ENCODE data around the gene BRINP1. TPM values are rescaled to one million over a fixed set of nuclear protein-coding genes. Genes with fewer than 3 reads are reported as not detected.

The BRINP1 gene
- total and polyA plus RNA-seq, 10 of the 15 experiments (the other 5 are each of a cell fraction or from before 2014, with no cell fraction given), result not detected

DNA sequence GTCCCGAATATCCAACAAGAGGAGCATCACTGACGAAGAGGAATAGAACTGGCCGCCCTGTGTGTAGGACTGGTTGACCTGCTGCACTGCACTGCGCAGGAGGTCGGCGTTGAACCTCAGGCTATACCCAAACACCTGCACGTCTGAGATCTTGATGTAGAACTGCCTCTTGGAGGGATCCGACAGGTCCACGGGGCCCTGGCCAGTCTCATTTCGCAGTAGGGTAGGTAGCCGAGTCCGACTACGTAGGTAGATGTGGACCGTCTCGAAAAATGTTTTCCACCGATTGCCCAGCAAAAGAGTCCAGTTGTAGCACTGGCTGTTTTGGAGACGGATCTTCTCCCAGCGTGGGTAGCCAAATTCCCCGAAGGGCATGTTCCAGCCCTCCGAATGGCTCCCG lies 202.0 kb downstream of the BRINP1 start:
- 58% methylated on average over 21 of the region's 21 CpGs for WGBS (ENCODE audit: insufficient coverage, insufficient replicate concordance, low lambda C conversion rate, missing lambda C conversion rate)
- no peaks in the 10 kb centered on the region for H3K9me3 ChIP-seq (replicated peaks; ENCODE audit: control insufficient read depth, insufficient read depth, low read length)
- no peak overlapping the region for H3K27ac ChIP-seq (ENCODE audit: control insufficient read depth, insufficient read depth)
- H3K4me2 ChIP-seq (ENCODE audit: control insufficient read depth, insufficient read depth), result no peak overlapping the region
- in situ Hi-C loops (cut with MboI), result no loop called here
- intact Hi-C loops (cut with micrococcal nuclease; ENCODE audit: unreplicated experiment), result no loop called here
- no peaks in the 10 kb centered on the region for H4K20me1 ChIP-seq (ENCODE audit: control insufficient read depth, insufficient read depth)
- BruUV-seq (replicated peaks), result no TSS peak
- H3K27me3 ChIP-seq (replicated peaks in 1 of 2; ENCODE audit: control insufficient read depth in 2 of 2, insufficient read depth in 2 of 2, low read length in 1 of 2), result no peaks in the 10 kb centered on the region
- ChIA-PET SMC1A (ENCODE audit: uncharacterized antibody, unreplicated experiment) (no interaction called here), RAD21 (ENCODE audit: unreplicated experiment) (no interaction called here), CTCF (no interaction called here), POLR2A (no interaction called here)
- no peaks in the 10 kb centered on the region for H3K36me3 ChIP-seq (ENCODE audit: control insufficient read depth in 2 of 2, insufficient read depth in 2 of 2, low read length in 1 of 2)
- H3K4me1 ChIP-seq (ENCODE audit: control insufficient read depth, insufficient read depth, low read length), result no peaks in the 10 kb centered on the region
- H2AFZ ChIP-seq (ENCODE audit: control insufficient read depth, low read depth, low read length), result no peak overlapping the region
- H3K9ac ChIP-seq (ENCODE audit: control insufficient read depth, insufficient read depth, low read length), result no peak overlapping the region
- H3K79me2 ChIP-seq (ENCODE audit: control insufficient read depth, insufficient read depth, low read length), result no peaks in the 10 kb centered on the region
- FAIRE-seq, result no peak
- DNase-seq (ENCODE audit: low read depth, low spot score), result no peak
- ATAC-seq, result no peak
- H3K4me3 ChIP-seq, result no peak overlapping the region
- TF ChIP-seq MEF2A (IDR thresholded peaks at IDR 0.05; ENCODE audit: insufficient read depth, low read depth, low read length) (no peak), NFYB (IDR thresholded peaks at IDR 0.05; ENCODE audit: insufficient read depth, low read depth, low read length) (no peak), SIX5 (IDR thresholded peaks at IDR 0.05; ENCODE audit: low read depth, low read length, severe bottlenecking) (no peak), FOXK2 (IDR thresholded peaks at IDR 0.05) (no peak), SIN3A (IDR thresholded peaks at IDR 0.05; ENCODE audit: low read depth, low read length) (no peak), NR2F1 (conservative IDR thresholded peaks at IDR 0.05) (no peak), ZNF274 (IDR thresholded peaks at IDR 0.05; ENCODE audit: insufficient read depth, insufficient read length) (no peak)
- TF ChIP-seq, protein P1, sequence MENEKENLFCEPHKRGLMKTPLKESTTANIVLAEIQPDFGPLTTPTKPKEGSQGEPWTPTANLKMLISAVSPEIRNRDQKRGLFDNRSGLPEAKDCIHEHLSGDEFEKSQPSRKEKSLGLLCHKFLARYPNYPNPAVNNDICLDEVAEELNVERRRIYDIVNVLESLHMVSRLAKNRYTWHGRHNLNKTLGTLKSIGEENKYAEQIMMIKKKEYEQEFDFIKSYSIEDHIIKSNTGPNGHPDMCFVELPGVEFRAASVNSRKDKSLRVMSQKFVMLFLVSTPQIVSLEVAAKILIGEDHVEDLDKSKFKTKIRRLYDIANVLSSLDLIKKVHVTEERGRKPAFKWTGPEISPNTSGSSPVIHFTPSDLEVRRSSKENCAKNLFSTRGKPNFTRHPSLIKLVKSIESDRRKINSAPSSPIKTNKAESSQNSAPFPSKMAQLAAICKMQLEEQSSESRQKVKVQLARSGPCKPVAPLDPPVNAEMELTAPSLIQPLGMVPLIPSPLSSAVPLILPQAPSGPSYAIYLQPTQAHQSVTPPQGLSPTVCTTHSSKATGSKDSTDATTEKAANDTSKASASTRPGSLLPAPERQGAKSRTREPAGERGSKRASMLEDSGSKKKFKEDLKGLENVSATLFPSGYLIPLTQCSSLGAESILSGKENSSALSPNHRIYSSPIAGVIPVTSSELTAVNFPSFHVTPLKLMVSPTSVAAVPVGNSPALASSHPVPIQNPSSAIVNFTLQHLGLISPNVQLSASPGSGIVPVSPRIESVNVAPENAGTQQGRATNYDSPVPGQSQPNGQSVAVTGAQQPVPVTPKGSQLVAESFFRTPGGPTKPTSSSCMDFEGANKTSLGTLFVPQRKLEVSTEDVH (IDR thresholded peaks at IDR 0.05; ENCODE audit: low read depth, partially characterized antibody), result no peak
- TF ChIP-seq, protein P2, sequence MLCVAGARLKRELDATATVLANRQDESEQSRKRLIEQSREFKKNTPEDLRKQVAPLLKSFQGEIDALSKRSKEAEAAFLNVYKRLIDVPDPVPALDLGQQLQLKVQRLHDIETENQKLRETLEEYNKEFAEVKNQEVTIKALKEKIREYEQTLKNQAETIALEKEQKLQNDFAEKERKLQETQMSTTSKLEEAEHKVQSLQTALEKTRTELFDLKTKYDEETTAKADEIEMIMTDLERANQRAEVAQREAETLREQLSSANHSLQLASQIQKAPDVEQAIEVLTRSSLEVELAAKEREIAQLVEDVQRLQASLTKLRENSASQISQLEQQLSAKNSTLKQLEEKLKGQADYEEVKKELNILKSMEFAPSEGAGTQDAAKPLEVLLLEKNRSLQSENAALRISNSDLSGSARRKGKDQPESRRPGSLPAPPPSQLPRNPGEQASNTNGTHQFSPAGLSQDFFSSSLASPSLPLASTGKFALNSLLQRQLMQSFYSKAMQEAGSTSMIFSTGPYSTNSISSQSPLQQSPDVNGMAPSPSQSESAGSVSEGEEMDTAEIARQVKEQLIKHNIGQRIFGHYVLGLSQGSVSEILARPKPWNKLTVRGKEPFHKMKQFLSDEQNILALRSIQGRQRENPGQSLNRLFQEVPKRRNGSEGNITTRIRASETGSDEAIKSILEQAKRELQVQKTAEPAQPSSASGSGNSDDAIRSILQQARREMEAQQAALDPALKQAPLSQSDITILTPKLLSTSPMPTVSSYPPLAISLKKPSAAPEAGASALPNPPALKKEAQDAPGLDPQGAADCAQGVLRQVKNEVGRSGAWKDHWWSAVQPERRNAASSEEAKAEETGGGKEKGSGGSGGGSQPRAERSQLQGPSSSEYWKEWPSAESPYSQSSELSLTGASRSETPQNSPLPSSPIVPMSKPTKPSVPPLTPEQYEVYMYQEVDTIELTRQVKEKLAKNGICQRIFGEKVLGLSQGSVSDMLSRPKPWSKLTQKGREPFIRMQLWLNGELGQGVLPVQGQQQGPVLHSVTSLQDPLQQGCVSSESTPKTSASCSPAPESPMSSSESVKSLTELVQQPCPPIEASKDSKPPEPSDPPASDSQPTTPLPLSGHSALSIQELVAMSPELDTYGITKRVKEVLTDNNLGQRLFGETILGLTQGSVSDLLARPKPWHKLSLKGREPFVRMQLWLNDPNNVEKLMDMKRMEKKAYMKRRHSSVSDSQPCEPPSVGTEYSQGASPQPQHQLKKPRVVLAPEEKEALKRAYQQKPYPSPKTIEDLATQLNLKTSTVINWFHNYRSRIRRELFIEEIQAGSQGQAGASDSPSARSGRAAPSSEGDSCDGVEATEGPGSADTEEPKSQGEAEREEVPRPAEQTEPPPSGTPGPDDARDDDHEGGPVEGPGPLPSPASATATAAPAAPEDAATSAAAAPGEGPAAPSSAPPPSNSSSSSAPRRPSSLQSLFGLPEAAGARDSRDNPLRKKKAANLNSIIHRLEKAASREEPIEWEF (IDR thresholded peaks at IDR 0.05; ENCODE audit: insufficient replicate concordance, low read depth, low read length), result no peak

Measured in GM12878 (cell line).